H1 (cell line): ENCODE measurements around the gene LDLRAD3. TPM values are rescaled to one million over a fixed set of nuclear protein-coding genes. Genes with fewer than 3 reads are reported as not detected.

Experiments used
- CTCF ChIA-PET: fragments of 300-600 bp; sonication (Branson Sonifier 250); formaldehyde crosslinking; loops from one replicate; lab custom pipeline; 2021; ENCODE audit not compliant: partially characterized antibody; lab: Charles Lee
- POLR2A ChIA-PET: fragments of 300-600 bp; sonication (Branson Sonifier 250); formaldehyde crosslinking; loops from one replicate; lab custom pipeline; 2021; ENCODE audit warnings: inconsistent platforms; ENCODE audit not compliant: partially characterized antibody; lab: Charles Lee
- DNase-seq, 2 experiments: peaks; one replicate each; pipeline versions ENCODE4 v3.0.0 to v3.0.0-alpha.2; 2010 to 2022; ENCODE audit warnings: low spot score in 2 of 2, low read depth in 1 of 2, mixed read lengths in 1 of 2
- FAIRE-seq: peaks from 2 replicates; lab custom pipeline; 2011; peaks lifted over from hg19 to GRCh38; lab: Jason Lieb, UNC
- H2AFZ ChIP-seq: 2 replicates; pipeline ENCODE4 v1.8.1; 2012; ENCODE audit warnings: low read length, inconsistent platforms
- H2AK5ac ChIP-seq: 2 replicates; pipeline ENCODE4 v1.6.1; 2013; ENCODE audit warnings: low read depth, low read length
- H2BK120ac ChIP-seq: replicated peaks from 2 replicates; pipeline ENCODE3; 2013; ENCODE audit warnings: low read depth, low read length, inconsistent platforms
- H2BK12ac ChIP-seq: 2 replicates; pipeline ENCODE4 v1.6.1; 2013; ENCODE audit warnings: low read depth, low read length
- H2BK15ac ChIP-seq: 2 replicates; pipeline ENCODE4 v1.6.1; 2013; ENCODE audit warnings: low read length
- H2BK20ac ChIP-seq: 2 replicates; pipeline ENCODE4 v1.6.1; 2013; ENCODE audit warnings: low read length
- H2BK5ac ChIP-seq: 2 replicates; pipeline ENCODE4 v1.6.1; 2013; ENCODE audit warnings: low read depth, low read length
- H3K14ac ChIP-seq: 2 replicates; pipeline ENCODE4 v1.6.1; 2013; ENCODE audit warnings: inconsistent platforms; ENCODE audit not compliant: insufficient read length
- H3K18ac ChIP-seq: 2 replicates; pipeline ENCODE4 v1.6.1; 2013; ENCODE audit warnings: low read length; ENCODE audit errors: extremely low read depth
- H3K23ac ChIP-seq: 2 replicates; pipeline ENCODE4 v1.6.1; 2013; ENCODE audit warnings: inconsistent platforms; ENCODE audit not compliant: insufficient read length
- H3K23me2 ChIP-seq: 2 replicates; pipeline ENCODE4 v1.6.1; 2013; ENCODE audit warnings: low read depth, low read length
- H3K27ac ChIP-seq: 2 replicates; pipeline ENCODE4 v1.6.1; 2011; ENCODE audit warnings: low read depth, low read length, inconsistent platforms
- H3K27me3 ChIP-seq, 4 experiments: replicated peaks in 1 of 4; 1 replicate in 1 of 4; 2 replicates in 3 of 4; pipeline versions ENCODE4 v1.6.1 to v1.8.1; 2011 to 2013; ENCODE audit warnings: low read length in 3 of 4, mild to moderate bottlenecking in 3 of 4, inconsistent platforms in 2 of 4, mixed read lengths in 2 of 4, moderate library complexity in 1 of 4; ENCODE audit not compliant: control insufficient read depth in 3 of 4, insufficient read depth in 3 of 4; ENCODE audit errors: extremely low read depth in 1 of 4
- H3K36me3 ChIP-seq, 4 experiments: 2 replicates each; pipeline versions ENCODE4 v1.6.1 to v1.8.1; 2011 to 2013; ENCODE audit warnings: mild to moderate bottlenecking in 4 of 4, low read length in 3 of 4, moderate library complexity in 2 of 4, control low read depth in 1 of 4, inconsistent platforms in 1 of 4; ENCODE audit not compliant: insufficient read depth in 4 of 4, control insufficient read depth in 2 of 4
- H3K4ac ChIP-seq: replicated peaks from 2 replicates; pipeline ENCODE3; 2013; ENCODE audit warnings: low read length, low read depth, mixed read lengths, inconsistent platforms; ENCODE audit not compliant: insufficient read length
- H3K4me1 ChIP-seq, 4 experiments: replicated peaks in 1 of 4; 1 replicate in 1 of 4; 2 replicates in 3 of 4; pipeline versions ENCODE4 v1.6.1 to v1.8.1; 2011 to 2013; ENCODE audit warnings: low read length in 3 of 4, inconsistent platforms in 2 of 4, mixed read lengths in 1 of 4; ENCODE audit not compliant: insufficient read depth in 4 of 4, control insufficient read depth in 3 of 4
- H3K4me2 ChIP-seq, 2 experiments: 2 replicates each; pipeline versions ENCODE4 v1.6.1 to v1.8.1; 2011 to 2013; ENCODE audit warnings: low read depth in 2 of 2, low read length in 2 of 2, control low read depth in 1 of 2, inconsistent platforms in 1 of 2, mild to moderate bottlenecking in 1 of 2; ENCODE audit not compliant: insufficient read depth in 1 of 2
- H3K4me3 ChIP-seq, 4 experiments: fragments of 200-600, 300-600 bp in 1 of 4; sonication (generic), shearing (Covaris generic), sonication (Bioruptor Twin) in 1 of 4; 2 replicates each; pipeline versions ENCODE4 v1.5.1 to v1.8.1; 2011 to 2016; ENCODE audit warnings: low read length in 4 of 4, low read depth in 3 of 4, control low read depth in 2 of 4, inconsistent platforms in 2 of 4, mild to moderate bottlenecking in 2 of 4, mixed read lengths in 1 of 4, moderate library complexity in 1 of 4; ENCODE audit not compliant: insufficient read depth in 2 of 4; ENCODE audit errors: extremely low read depth in 1 of 4
- H3K56ac ChIP-seq: replicated peaks from 2 replicates; pipeline ENCODE3; 2013; ENCODE audit warnings: low read depth, mild to moderate bottlenecking, mixed read lengths, low read length, inconsistent platforms; ENCODE audit not compliant: insufficient read length
- H3K79me1 ChIP-seq: 2 replicates; pipeline ENCODE4 v1.6.1; 2013; ENCODE audit warnings: low read depth, low read length, control low read depth
- H3K79me2 ChIP-seq, 2 experiments: 2 replicates each; pipeline versions ENCODE4 v1.6.1 to v1.8.1; 2012 to 2013; ENCODE audit warnings: low read length in 2 of 2, mild to moderate bottlenecking in 2 of 2, inconsistent platforms in 1 of 2; ENCODE audit not compliant: insufficient read depth in 2 of 2, control insufficient read depth in 1 of 2
- H3K9ac ChIP-seq, 4 experiments: replicated peaks in 1 of 4; 1 replicate in 1 of 4; 2 replicates in 3 of 4; pipeline versions ENCODE4 v1.6.1 to v1.8.1; 2011 to 2013; ENCODE audit warnings: low read depth in 3 of 4, low read length in 3 of 4, control low read depth in 2 of 4, mild to moderate bottlenecking in 2 of 4, moderate library complexity in 2 of 4, inconsistent platforms in 1 of 4; ENCODE audit errors: extremely low read depth in 1 of 4
- H3K9me3 ChIP-seq, 2 experiments: 2 replicates each; pipeline versions ENCODE4 v1.6.1 to v1.8.1; 2012 to 2013; ENCODE audit warnings: mild to moderate bottlenecking in 2 of 2, moderate library complexity in 2 of 2, control low read depth in 1 of 2, inconsistent platforms in 1 of 2, low read depth in 1 of 2, low read length in 1 of 2, mixed read lengths in 1 of 2; ENCODE audit not compliant: insufficient read depth in 2 of 2
- H4K20me1 ChIP-seq, 2 experiments: replicated peaks in 1 of 2; 2 replicates each; pipeline versions ENCODE3 to v1.8.1; 2011 to 2013; ENCODE audit warnings: inconsistent platforms in 2 of 2, low read length in 2 of 2, mild to moderate bottlenecking in 1 of 2; ENCODE audit not compliant: insufficient read depth in 2 of 2, control insufficient read depth in 1 of 2
- H4K5ac ChIP-seq: 2 replicates; pipeline ENCODE4 v1.6.1; 2013; ENCODE audit warnings: low read length, low read depth, mixed read lengths, inconsistent platforms; ENCODE audit not compliant: insufficient read length
- H4K8ac ChIP-seq: 2 replicates; pipeline ENCODE4 v1.8.0; 2013; ENCODE audit warnings: mild to moderate bottlenecking, moderate library complexity, low read length, inconsistent platforms; ENCODE audit not compliant: insufficient read depth; ENCODE audit errors: extremely low read depth
- H4K91ac ChIP-seq: replicated peaks from 2 replicates; pipeline ENCODE3; 2013; ENCODE audit warnings: low read length, mixed read lengths, inconsistent platforms; ENCODE audit not compliant: insufficient read length
- BACH1 ChIP-seq: IDR thresholded peaks from 2 replicates; pipeline ENCODE4 v1.6.1; 2012; ENCODE audit warnings: low read length, improper control_type of control experiment
- CREB1 ChIP-seq: IDR thresholded peaks from 2 replicates; pipeline ENCODE4 v1.6.1; 2012; ENCODE audit warnings: inconsistent platforms
- PHF8 ChIP-seq: fragments of 200-600 bp; sonication (generic); conservative IDR thresholded peaks from 2 replicates; pipeline ENCODE4 v1.7.1; 2012; ENCODE audit warnings: low read depth, mild to moderate bottlenecking, inconsistent platforms, low read length, moderate library complexity
- RFX5 ChIP-seq: IDR thresholded peaks from 2 replicates; pipeline ENCODE4 v1.6.1; 2011; ENCODE audit warnings: low read depth, low read length, improper control_type of control experiment, borderline replicate concordance
- RXRA ChIP-seq: IDR thresholded peaks from 2 replicates; pipeline ENCODE4 v1.6.1; 2011; ENCODE audit warnings: low read depth, mild to moderate bottlenecking, low read length, moderate library complexity; ENCODE audit not compliant: insufficient read depth
- SIX5 ChIP-seq: IDR thresholded peaks from 2 replicates; pipeline ENCODE4 v1.6.1; 2011; ENCODE audit warnings: mild to moderate bottlenecking, low read depth, low read length
- SUZ12 ChIP-seq: fragments of 200-600 bp; sonication (generic); IDR thresholded peaks from 2 replicates; pipeline ENCODE4 v1.6.1; 2012; ENCODE audit warnings: mild to moderate bottlenecking, inconsistent platforms, low read length, moderate library complexity, mixed read lengths
- TAF7 ChIP-seq: optimal IDR thresholded peaks from 2 replicates; pipeline ENCODE3; 2011; ENCODE audit warnings: low read depth, mild to moderate bottlenecking, inconsistent platforms, low read length, moderate library complexity, borderline replicate concordance
- YY1 ChIP-seq: IDR thresholded peaks from 2 replicates; pipeline ENCODE4 v1.6.1; 2011; ENCODE audit warnings: low read depth, mild to moderate bottlenecking, low read length
- WGBS, 2 experiments: shearing (Covaris generic) in 1 of 2; methylation state at CpG; one replicate each; pipeline versions ENCODE4 v1.1.6 to v1.1.7; 2013 to 2015; ENCODE audit warnings: low lambda C conversion rate in 2 of 2, mixed read lengths in 2 of 2, inconsistent platforms in 1 of 2, low coverage in 1 of 2, missing lambda C conversion rate in 1 of 2; ENCODE audit not compliant: insufficient replicate concordance in 2 of 2, insufficient coverage in 1 of 2, insufficient read length in 1 of 2; ENCODE audit errors: extremely low coverage in 1 of 2, missing lambda C conversion rate in 1 of 2; 5-methylcytosine and 5-hydroxymethylcytosine counted together
- polyA plus RNA-seq, 7 experiments: library from polyadenylated mRNA; depleted of rRNA in 3 of 7; stranded (reverse) in 5 of 7; unstranded in 2 of 7; fragments of >200 nt in 5 of 7; fragments of 200-250 nt in 2 of 7; gene quantifications; 1 replicate in 5 of 7; 2 replicates in 1 of 7; 4 replicates in 1 of 7; pipeline versions ENCODE4 v1.2.1 to v1.2.3, GENCODE V29; 2011 to 2013; ENCODE audit warnings: missing spikeins in 2 of 7, mixed read lengths in 2 of 7
- total RNA-seq: library from RNA; stranded (reverse); fragmentation: NEBNext Ultra II Directional; extraction: Animal tissue kit (Norgen Biotek cat#: 25700); gene quantifications from 2 replicates; pipeline ENCODE4 v1.2.1, GENCODE V29; 2021

The LDLRAD3 gene
- total and polyA plus RNA-seq, 2 of the 8 experiments (the other 6 are each of a cell fraction or from before 2014, with no cell fraction given), result 18.6 to 22.8 TPM

- no peak overlapping the region for H2AFZ ChIP-seq
- peaks cover 5 to 6% of the 10 kb centered on the region in 2 experiments; a peak in 2 of 4 replicates for H3K9me3 ChIP-seq
- H4K91ac ChIP-seq, result no peak overlapping the region
- no peak overlapping the region for H3K9ac ChIP-seq
- H2AK5ac ChIP-seq, result no peak overlapping the region
- no peak overlapping the region for H3K56ac ChIP-seq
- TF ChIP-seq RXRA (no peak), RFX5 (no peak), YY1 (no peak), SIX5 (no peak), CREB1 (no peak), SUZ12 (no peak), PHF8 (no peak), BACH1 (no peak), TAF7 (no peak)
- FAIRE-seq, result no peak
- H3K14ac ChIP-seq, result no peak overlapping the region
- ChIA-PET CTCF (interaction anchor here (0.6 to 1.6 kb wide), 3 partner anchors 12 to 141 kb away, joined by 4 to 6 read pairs (median 5); no protein-coding TSS in a partner anchor), POLR2A (no interaction called here)
- H2BK5ac ChIP-seq, result no peak overlapping the region
- no peak overlapping the region for H2BK120ac ChIP-seq
- no peak overlapping the region for H2BK15ac ChIP-seq
- H3K4me3 ChIP-seq, result no peak overlapping the region
- H3K79me2 ChIP-seq, result peaks cover 0 to 83% of the 10 kb centered on the region in 2 experiments; a peak in 3 of 4 replicates
- H4K8ac ChIP-seq, result no peak overlapping the region
- H2BK12ac ChIP-seq, result no peak overlapping the region
- no peak overlapping the region for H3K23ac ChIP-seq
- no peak overlapping the region for H4K5ac ChIP-seq
- no peaks in the 10 kb centered on the region for H3K23me2 ChIP-seq
- H2BK20ac ChIP-seq, result no peak overlapping the region
- H3K79me1 ChIP-seq, result peaks cover 7% of the 10 kb centered on the region
- no peak overlapping the region for H3K4me2 ChIP-seq
- peaks cover 0 to 2% (median 0%) of the 10 kb centered on the region in 4 experiments; a peak in 1 of 8 replicates for H3K36me3 ChIP-seq
- no peak overlapping the region for H3K27ac ChIP-seq
- 88% methylated on average over 8 of the region's 8 CpGs; no CpG with 5 or more reads in 1 of the 2 experiments for WGBS, 2 experiments
- peaks cover 0 to 2% of the 10 kb centered on the region in 2 experiments for H4K20me1 ChIP-seq
- DNase-seq, result no peak
- H3K4me1 ChIP-seq, result peaks cover 0 to 9% (median 3%) of the 10 kb centered on the region in 4 experiments; a peak in 2 of 7 replicates
- no peak overlapping the region for H3K18ac ChIP-seq
- no peaks in the 10 kb centered on the region for H3K27me3 ChIP-seq
- H3K4ac ChIP-seq, result no peak overlapping the region
These were observed 18.7 kb downstream of the LDLRAD3 start for GRCh38 chr11:35962369-35963138.
